Mesenchymal stem cell (in vitro differentiated cells and primary cell): ENCODE measurements around the gene FNDC5.

ENCODE experiments used
- DNase-seq: peaks from one replicate; pipeline ENCODE4 v3.0.0-alpha.2; 2013
- H2AFZ ChIP-seq: one replicate; pipeline ENCODE4 v1.6.1; 2013; ENCODE audit warnings: low read depth, mild to moderate bottlenecking, control low read depth, inconsistent platforms, low read length, moderate library complexity
- H2AK5ac ChIP-seq: 2 replicates; pipeline ENCODE4 v1.6.1; 2013; ENCODE audit warnings: low read length, moderate library complexity, mild to moderate bottlenecking, inconsistent platforms; ENCODE audit not compliant: severe bottlenecking
- H2BK120ac ChIP-seq: one replicate; pipeline ENCODE4 v1.6.1; 2013; ENCODE audit warnings: low read depth, mild to moderate bottlenecking, inconsistent platforms, low read length, moderate library complexity
- H2BK12ac ChIP-seq, 2 experiments: one replicate each; pipeline ENCODE4 v1.6.1; 2013; ENCODE audit warnings: inconsistent platforms in 2 of 2, low read length in 2 of 2, mild to moderate bottlenecking in 2 of 2, moderate library complexity in 2 of 2, control low read depth in 1 of 2
- H2BK15ac ChIP-seq: one replicate; pipeline ENCODE4 v1.6.1; 2013; ENCODE audit warnings: mild to moderate bottlenecking, low read depth, inconsistent platforms; ENCODE audit not compliant: poor library complexity, severe bottlenecking
- H2BK5ac ChIP-seq: 2 replicates; pipeline ENCODE4 v1.6.1; 2013; ENCODE audit warnings: low read depth, mild to moderate bottlenecking, low read length, control low read depth, inconsistent platforms; ENCODE audit not compliant: poor library complexity, severe bottlenecking
- H3K14ac ChIP-seq, 2 experiments: one replicate each; pipeline ENCODE4 v1.6.1; 2013; ENCODE audit warnings: inconsistent platforms in 2 of 2, low read length in 2 of 2, control low read depth in 1 of 2, mild to moderate bottlenecking in 1 of 2, moderate library complexity in 1 of 2
- H3K18ac ChIP-seq, 2 experiments: one replicate each; pipeline ENCODE4 v1.6.1; 2013; ENCODE audit warnings: inconsistent platforms in 2 of 2, low read length in 2 of 2, control low read depth in 1 of 2, low read depth in 1 of 2, mild to moderate bottlenecking in 1 of 2
- H3K23ac ChIP-seq, 2 experiments: one replicate each; pipeline ENCODE4 v1.6.1; 2013; ENCODE audit warnings: inconsistent platforms in 2 of 2, low read length in 2 of 2, mild to moderate bottlenecking in 2 of 2, moderate library complexity in 2 of 2, control low read depth in 1 of 2
- H3K27ac ChIP-seq: 2 replicates; pipeline ENCODE4 v1.5.1; 2013; ENCODE audit warnings: mild to moderate bottlenecking, moderate library complexity, low read length, control low read depth, inconsistent platforms; ENCODE audit not compliant: poor library complexity, severe bottlenecking
- H3K27me3 ChIP-seq, 2 experiments: 2 replicates each; pipeline versions ENCODE4 v1.6.1 to v1.7.0; 2013; ENCODE audit warnings: low read length in 2 of 2, mild to moderate bottlenecking in 2 of 2, moderate library complexity in 2 of 2, control low read depth in 1 of 2, inconsistent platforms in 1 of 2; ENCODE audit not compliant: control insufficient read depth in 1 of 2, insufficient read depth in 1 of 2
- H3K36me3 ChIP-seq, 2 experiments: 2 replicates each; pipeline versions ENCODE4 v1.6.1 to v1.7.0; 2013; ENCODE audit warnings: low read length in 2 of 2, control low read depth in 1 of 2, inconsistent platforms in 1 of 2, low read depth in 1 of 2, mild to moderate bottlenecking in 1 of 2; ENCODE audit not compliant: insufficient read depth in 2 of 2, control insufficient read depth in 1 of 2
- H3K4ac ChIP-seq, 2 experiments: one replicate each; pipeline ENCODE4 v1.6.1; 2013; ENCODE audit warnings: inconsistent platforms in 2 of 2, low read length in 2 of 2, mild to moderate bottlenecking in 2 of 2, moderate library complexity in 2 of 2, control low read depth in 1 of 2, low read depth in 1 of 2
- H3K4me1 ChIP-seq: 2 replicates; pipeline ENCODE4 v1.6.1; 2013; ENCODE audit warnings: low read depth, low read length, control low read depth; ENCODE audit not compliant: control insufficient read depth, insufficient read depth
- H3K4me2 ChIP-seq: 2 replicates; pipeline ENCODE4 v1.6.1; 2013; ENCODE audit warnings: low read length, mild to moderate bottlenecking, inconsistent platforms; ENCODE audit not compliant: poor library complexity, severe bottlenecking
- H3K4me3 ChIP-seq, 2 experiments: 2 replicates each; pipeline versions ENCODE4 v1.5.1 to v1.7.0; 2013; ENCODE audit warnings: low read length in 2 of 2, mild to moderate bottlenecking in 2 of 2, control low read depth in 1 of 2, low read depth in 1 of 2; ENCODE audit not compliant: insufficient read depth in 1 of 2
- H3K79me1 ChIP-seq: replicated peaks from 2 replicates; pipeline ENCODE4 v1.6.1; 2013; ENCODE audit warnings: mild to moderate bottlenecking, control low read depth, low read length, inconsistent platforms; ENCODE audit not compliant: poor library complexity, severe bottlenecking
- H3K9ac ChIP-seq: 2 replicates; pipeline ENCODE4 v1.7.0; 2013; ENCODE audit warnings: mild to moderate bottlenecking, low read length, moderate library complexity
- H3K9me3 ChIP-seq: 2 replicates; pipeline ENCODE4 v1.7.0; 2013; ENCODE audit warnings: mild to moderate bottlenecking, low read length; ENCODE audit not compliant: control insufficient read depth
- H4K8ac ChIP-seq: one replicate; pipeline ENCODE4 v1.6.1; 2013; ENCODE audit warnings: inconsistent platforms, mild to moderate bottlenecking, low read length, moderate library complexity
- H4K91ac ChIP-seq: one replicate; pipeline ENCODE4 v1.6.1; 2013; ENCODE audit warnings: mild to moderate bottlenecking, low read length, inconsistent platforms
- WGBS: methylation state at CpG from one replicate; pipeline ENCODE4 v1.1.7; 2013; ENCODE audit warnings: mixed read lengths; 5-methylcytosine and 5-hydroxymethylcytosine counted together

Gene FNDC5

GRCh38 chr1:32859915-32860314, 10.8 kb downstream of the FNDC5 start:
- Histone ChIP-seq H2BK120ac (no peak overlapping the region), H2BK15ac (no peak overlapping the region)

GRCh38 chr1:32858791-32859190, 11.9 kb downstream of the FNDC5 start:
- 96% methylated on average over 7 of the region's 7 CpGs for WGBS
- no peak for DNase-seq

More at GRCh38 chr1:32859915-32860314, 10.8 kb downstream of the FNDC5 start:
- Histone ChIP-seq H3K79me1 (peaks cover 6% of the 10 kb centered on the region), H4K91ac (no peak overlapping the region), H2AFZ (no peak overlapping the region), H2AK5ac (no peak overlapping the region), H3K27ac (no peak overlapping the region), H2BK12ac (no peak overlapping the region), H3K4me3 (no peak overlapping the region), H3K9me3 (no peaks in the 10 kb centered on the region), H3K4ac (no peak overlapping the region), H3K18ac (no peak overlapping the region), H3K23ac (no peak overlapping the region), H3K4me1 (peaks cover 5% of the 10 kb centered on the region), H3K9ac (no peak overlapping the region), H3K4me2 (no peak overlapping the region), H3K27me3 (no peaks in the 10 kb centered on the region), H3K36me3 (peaks cover 20 to 73% of the 10 kb centered on the region in 2 experiments), H4K8ac (no peak overlapping the region), H3K14ac (no peak overlapping the region), H2BK5ac (no peak overlapping the region)
- WGBS = 100% methylated on average over 1 of the region's 2 CpGs
- DNase-seq = no peak

GRCh38 chr1:32858136-32858535, 12.6 kb downstream of the FNDC5 start:
- no peak for DNase-seq
- H3K9me3 ChIP-seq = no peaks in the 10 kb centered on the region
- no peak overlapping the region for H2AFZ ChIP-seq
- H3K27ac ChIP-seq = no peak overlapping the region
- H3K23ac ChIP-seq = no peak overlapping the region
- H3K4me2 ChIP-seq = no peak overlapping the region
- peaks cover 2% of the 10 kb centered on the region for H3K4me1 ChIP-seq
- WGBS = 100% methylated on average over 2 of the region's 2 CpGs
- H2AK5ac ChIP-seq = no peak overlapping the region
- H4K8ac ChIP-seq = no peak overlapping the region
- peaks cover 6% of the 10 kb centered on the region for H3K79me1 ChIP-seq
- no peak overlapping the region for H3K4ac ChIP-seq
- peaks cover 19 to 84% of the 10 kb centered on the region in 2 experiments for H3K36me3 ChIP-seq
- no peak overlapping the region for H2BK15ac ChIP-seq
- H2BK5ac ChIP-seq = no peak overlapping the region
- no peak overlapping the region for H3K14ac ChIP-seq
- H3K9ac ChIP-seq = no peak overlapping the region
- no peak overlapping the region for H2BK120ac ChIP-seq
- no peak overlapping the region for H3K4me3 ChIP-seq
- no peaks in the 10 kb centered on the region for H3K27me3 ChIP-seq
- no peak overlapping the region for H4K91ac ChIP-seq
- H2BK12ac ChIP-seq = no peak overlapping the region
- no peak overlapping the region for H3K18ac ChIP-seq

More at GRCh38 chr1:32858791-32859190, 11.9 kb downstream of the FNDC5 start:
- Histone ChIP-seq H3K27me3 (no peaks in the 10 kb centered on the region), H4K91ac (no peak overlapping the region), H3K9ac (no peak overlapping the region), H2AFZ (no peak overlapping the region), H3K4me1 (peaks cover 4% of the 10 kb centered on the region), H3K9me3 (no peaks in the 10 kb centered on the region), H2BK12ac (no peak overlapping the region), H3K18ac (no peak overlapping the region), H3K4me2 (no peak overlapping the region), H4K8ac (no peak overlapping the region), H2BK120ac (no peak overlapping the region), H3K4me3 (no peak overlapping the region), H3K27ac (no peak overlapping the region), H3K23ac (no peak overlapping the region), H3K4ac (no peak overlapping the region), H2BK15ac (no peak overlapping the region), H3K79me1 (peaks cover 6% of the 10 kb centered on the region), H3K14ac (no peak overlapping the region), H2BK5ac (no peak overlapping the region), H3K36me3 (peaks cover 12 to 79% of the 10 kb centered on the region in 2 experiments), H2AK5ac (no peak overlapping the region)

- Histone ChIP-seq H3K4ac (no peak overlapping the region), H4K8ac (no peak overlapping the region), H2AFZ (no peak overlapping the region), H3K27me3 (no peaks in the 10 kb centered on the region), H4K91ac (no peak overlapping the region), H3K4me2 (no peak overlapping the region), H3K23ac (no peak overlapping the region), H3K9ac (no peak overlapping the region), H3K27ac (no peak overlapping the region), H3K4me3 (no peak overlapping the region), H3K14ac (no peak overlapping the region), H2BK120ac (no peak overlapping the region), H3K36me3 (peaks cover 15 to 92% of the 10 kb centered on the region in 2 experiments), H3K9me3 (no peaks in the 10 kb centered on the region), H2BK5ac (no peak overlapping the region), H3K4me1 (no peaks in the 10 kb centered on the region), H2BK12ac (no peak overlapping the region), H2AK5ac (no peak overlapping the region), H2BK15ac (no peak overlapping the region), H3K79me1 (peaks cover 10% of the 10 kb centered on the region), H3K18ac (no peak overlapping the region)
- 97% methylated on average over 11 of the region's 13 CpGs for WGBS
- DNase-seq = no peak
Observed at GRCh38 chr1:32855861-32856617, 14.7 kb downstream of the FNDC5 start.
